Calu3 (cell line): ENCODE data around the gene CCNJ. TPM values are rescaled to one million over a fixed set of nuclear protein-coding genes. Genes with fewer than 3 reads are reported as not detected.

Experiments
- BruUV-seq: library from RNA; stranded (reverse); fragments of 400-500 nt; replicated peaks from 2 replicates; lab custom pipeline; 2021; lab: Mats Ljungman, UMichigan
- CTCF ChIA-PET: fragments of 300-600 bp; sonication (Branson Sonifier 250); formaldehyde crosslinking; loops from one replicate; lab custom pipeline; 2022; ENCODE audit warnings: antibody characterized with exemption; lab: Charles Lee
- DNase-seq: peaks from one replicate; pipeline ENCODE4 v3.0.0; 2022
- H3K27ac Mint-ChIP-seq: one replicate; pipeline ENCODE4 v1.8.0; 2022; ENCODE audit warnings: mixed read lengths; ENCODE audit not compliant: unreplicated experiment
- H3K27me3 Mint-ChIP-seq: one replicate; pipeline ENCODE4 v1.8.0; 2022; ENCODE audit warnings: mixed read lengths; ENCODE audit not compliant: unreplicated experiment
- H3K36me3 Mint-ChIP-seq: one replicate; pipeline ENCODE4 v1.8.0; 2022; ENCODE audit warnings: mild to moderate bottlenecking, moderate library complexity, mixed read lengths; ENCODE audit not compliant: insufficient read depth, unreplicated experiment
- H3K4me1 Mint-ChIP-seq: one replicate; pipeline ENCODE4 v1.8.0; 2022; ENCODE audit warnings: mild to moderate bottlenecking, low read depth, mixed read lengths; ENCODE audit not compliant: unreplicated experiment
- H3K4me3 Mint-ChIP-seq: one replicate; pipeline ENCODE4 v1.8.0; 2022; ENCODE audit warnings: mild to moderate bottlenecking, low read depth, moderate library complexity, mixed read lengths; ENCODE audit not compliant: unreplicated experiment
- H3K9me3 Mint-ChIP-seq: one replicate; pipeline ENCODE4 v1.8.0; 2022; ENCODE audit warnings: low read depth, mixed read lengths; ENCODE audit not compliant: unreplicated experiment
- intact Hi-C: fragments of 100-400 bp; cut with micrococcal nuclease; formaldehyde crosslinking; loops from one replicate; pipeline ENCODE4 v1.10.0; 2022; ENCODE audit not compliant: unreplicated experiment
- total RNA-seq: library from RNA; stranded (reverse); gene quantifications from 2 replicates; pipeline ENCODE4 v1.2.3, GENCODE V29; 2022
- TF ChIP-seq, protein P1 (sequence below): fragments of 200-600 bp; IDR thresholded peaks from one replicate; pipeline ENCODE4 v1.8.0; 2022; ENCODE audit warnings: antibody characterized with exemption; ENCODE audit not compliant: unreplicated experiment

The CCNJ gene
- total RNA-seq, 1 experiment from 2014 or later = 5.9 TPM

DNA sequence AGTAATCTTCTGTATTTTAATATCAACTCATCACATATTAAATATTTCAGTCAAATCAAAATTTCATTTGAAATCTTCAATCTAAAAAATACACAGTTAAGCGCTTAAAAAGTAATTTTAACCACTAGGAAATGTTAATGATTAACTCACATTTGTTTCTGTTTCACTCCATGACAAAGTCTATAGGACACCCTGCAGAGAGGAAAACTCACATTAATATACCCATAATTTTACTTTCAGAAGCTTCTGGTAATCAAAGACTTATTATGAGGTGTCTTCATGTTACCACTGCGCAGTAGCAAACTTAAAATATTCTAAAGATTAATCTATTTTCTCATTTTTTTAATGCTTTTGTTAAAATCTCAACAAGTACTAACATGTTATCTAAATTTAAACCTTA, 45.7 kb downstream of the CCNJ start:
- Mint-ChIP-seq H3K9me3 (no peaks in the 10 kb centered on the region), H3K27ac (peak overlapping the region; percentile 94), H3K36me3 (peaks cover 10% of the 10 kb centered on the region), H3K27me3 (peaks cover 19% of the 10 kb centered on the region), H3K4me1 (no peaks in the 10 kb centered on the region), H3K4me3 (peak overlapping the region; percentile 73)
- TF ChIP-seq, protein P1, sequence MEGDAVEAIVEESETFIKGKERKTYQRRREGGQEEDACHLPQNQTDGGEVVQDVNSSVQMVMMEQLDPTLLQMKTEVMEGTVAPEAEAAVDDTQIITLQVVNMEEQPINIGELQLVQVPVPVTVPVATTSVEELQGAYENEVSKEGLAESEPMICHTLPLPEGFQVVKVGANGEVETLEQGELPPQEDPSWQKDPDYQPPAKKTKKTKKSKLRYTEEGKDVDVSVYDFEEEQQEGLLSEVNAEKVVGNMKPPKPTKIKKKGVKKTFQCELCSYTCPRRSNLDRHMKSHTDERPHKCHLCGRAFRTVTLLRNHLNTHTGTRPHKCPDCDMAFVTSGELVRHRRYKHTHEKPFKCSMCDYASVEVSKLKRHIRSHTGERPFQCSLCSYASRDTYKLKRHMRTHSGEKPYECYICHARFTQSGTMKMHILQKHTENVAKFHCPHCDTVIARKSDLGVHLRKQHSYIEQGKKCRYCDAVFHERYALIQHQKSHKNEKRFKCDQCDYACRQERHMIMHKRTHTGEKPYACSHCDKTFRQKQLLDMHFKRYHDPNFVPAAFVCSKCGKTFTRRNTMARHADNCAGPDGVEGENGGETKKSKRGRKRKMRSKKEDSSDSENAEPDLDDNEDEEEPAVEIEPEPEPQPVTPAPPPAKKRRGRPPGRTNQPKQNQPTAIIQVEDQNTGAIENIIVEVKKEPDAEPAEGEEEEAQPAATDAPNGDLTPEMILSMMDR = no peak
- CTCF ChIA-PET = interaction anchor here (0.5 to 1.6 kb wide), 3 partner anchors 41 to 588 kb away, joined by 3 to 5 read pairs (median 3); no protein-coding TSS in a partner anchor
- BruUV-seq = no TSS peak
- DNase-seq = no peak
- intact Hi-C loops = loop anchor here (2.0 kb wide), 1 partner anchor 42 kb away; the partner anchor contains the start of gene ZNF518A

DNA sequence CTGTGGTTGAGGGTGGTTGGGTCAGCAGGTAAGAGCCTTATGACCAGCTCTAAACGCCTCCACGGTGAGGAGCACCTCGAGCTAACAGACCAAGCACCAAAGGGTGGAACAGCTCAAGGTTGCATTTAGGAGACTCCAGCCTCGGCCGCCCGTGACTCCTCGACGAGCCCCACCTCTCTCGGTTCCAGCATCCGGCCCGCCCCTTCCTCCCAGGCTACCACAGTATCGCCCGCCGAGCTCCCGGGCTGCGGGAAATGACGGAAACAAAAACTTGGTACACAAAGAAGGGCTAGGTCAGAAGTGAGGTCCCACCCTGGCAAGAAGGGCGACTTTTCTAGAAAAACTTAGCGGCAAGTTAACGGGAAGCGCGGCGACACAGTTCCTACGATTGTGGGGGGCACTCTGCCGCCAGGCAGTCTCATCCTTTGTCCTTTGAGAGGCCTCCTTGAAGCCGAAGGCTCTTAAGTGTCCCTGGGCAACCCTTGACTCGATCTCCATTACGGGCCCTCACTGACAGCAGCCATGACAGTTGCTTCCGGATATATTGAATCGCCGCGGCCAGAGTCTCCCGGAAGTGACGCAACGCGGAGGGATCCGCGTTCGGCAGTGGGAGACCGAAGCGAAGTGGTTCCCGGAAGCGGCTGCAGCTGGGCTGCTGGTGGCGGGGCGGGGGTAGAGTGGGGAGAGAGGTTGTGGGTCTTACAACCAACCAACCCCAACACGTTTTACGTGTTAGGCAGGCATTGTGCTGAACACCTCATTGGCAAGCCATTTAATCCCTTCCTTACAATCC, 46.5 kb downstream of the CCNJ start:
- peak; percentile 88 for DNase-seq
- Mint-ChIP-seq H3K4me3 (peak overlapping the region; percentile 73), H3K27ac (peak overlapping the region; percentile 94), H3K27me3 (peaks cover 19% of the 10 kb centered on the region), H3K4me1 (no peaks in the 10 kb centered on the region), H3K9me3 (no peaks in the 10 kb centered on the region), H3K36me3 (peaks cover 10% of the 10 kb centered on the region)
- TF ChIP-seq, protein P1 = no peak
- BruUV-seq = TSS peak; percentile 46
- intact Hi-C loops = loop anchor here (2.0 kb wide), 1 partner anchor 41 kb away; the partner anchor contains the start of gene ZNF518A
- CTCF ChIA-PET = interaction anchor here (0.5 to 1.6 kb wide), 3 partner anchors 41 to 587 kb away, joined by 3 to 5 read pairs (median 3); no protein-coding TSS in a partner anchor

DNA sequence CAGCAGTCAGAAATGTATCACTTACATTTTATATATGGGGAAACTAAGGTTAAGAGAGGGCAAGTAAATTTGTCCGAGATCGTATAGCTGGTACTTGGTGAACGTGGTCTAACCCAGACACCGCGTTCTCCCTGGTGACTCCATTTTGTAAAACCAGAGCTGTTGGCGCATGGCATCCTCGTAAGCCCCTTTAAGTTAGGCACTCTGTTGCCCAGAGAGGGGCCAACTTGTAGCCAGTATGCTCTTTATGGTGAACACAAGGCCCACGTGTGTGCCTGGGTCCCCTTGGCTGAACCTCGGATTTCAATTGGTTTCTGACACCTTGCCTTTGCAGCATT, 47.0 kb downstream of the CCNJ start:
- Mint-ChIP-seq H3K36me3 (peaks cover 10% of the 10 kb centered on the region), H3K9me3 (no peaks in the 10 kb centered on the region), H3K4me3 (peak overlapping the region; percentile 73), H3K4me1 (no peaks in the 10 kb centered on the region), H3K27ac (peak overlapping the region; percentile 94), H3K27me3 (peaks cover 19% of the 10 kb centered on the region)
- TF ChIP-seq, protein P1 = no peak
- BruUV-seq = TSS peak; percentile 92
- intact Hi-C loops = no loop called here
- no peak for DNase-seq
- CTCF ChIA-PET = interaction anchor here (1.6 kb wide), 1 partner anchor 40 kb away, joined by 3 read pairs; no protein-coding TSS in a partner anchor

DNA sequence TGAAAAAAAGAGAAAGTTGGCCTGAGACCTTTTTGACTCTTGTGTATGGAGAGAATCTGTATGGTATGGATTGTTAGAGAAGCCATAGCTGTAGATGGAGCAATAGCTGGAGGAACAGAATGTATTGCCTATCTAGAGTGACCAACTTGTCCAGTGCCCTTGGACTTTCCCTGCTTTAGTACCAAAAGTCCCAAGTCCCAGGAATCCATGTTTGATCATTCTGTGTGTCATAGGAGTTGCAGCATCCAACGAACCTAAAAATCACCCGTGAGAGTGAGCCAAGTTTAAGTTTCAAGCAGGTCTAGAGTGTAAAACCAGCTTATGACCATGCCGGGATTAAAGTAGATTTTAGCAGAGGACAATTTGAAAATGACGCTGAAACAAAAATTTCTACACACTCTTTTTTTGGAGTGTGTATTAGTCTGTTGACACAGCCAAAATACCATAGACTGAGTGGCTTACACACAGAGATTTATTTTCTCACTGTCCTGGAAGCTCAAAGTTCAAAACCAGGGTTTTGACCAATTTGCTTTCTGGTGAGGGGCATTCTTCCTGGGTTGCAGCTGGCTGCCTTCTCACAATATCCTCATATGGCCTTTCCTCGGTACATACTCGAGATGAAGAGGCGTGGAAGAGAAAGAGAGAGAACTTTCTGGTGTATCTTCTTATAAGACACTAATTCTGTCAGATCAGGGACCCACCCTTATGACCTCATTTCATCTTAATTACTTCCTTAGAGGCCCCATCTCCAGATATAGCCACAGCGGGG, 49.8 kb downstream of the CCNJ start:
- TF ChIP-seq, protein P1 = no peak
- Mint-ChIP-seq H3K4me1 (no peaks in the 10 kb centered on the region), H3K36me3 (peaks cover 10% of the 10 kb centered on the region), H3K4me3 (no peak overlapping the region), H3K27ac (no peak overlapping the region), H3K27me3 (peaks cover 22% of the 10 kb centered on the region), H3K9me3 (no peaks in the 10 kb centered on the region)
- CTCF ChIA-PET = no interaction called here
- BruUV-seq = no TSS peak
- intact Hi-C loops = no loop called here
- no peak for DNase-seq
